Epithelial cell of esophagus (primary cell): ENCODE measurements around the gene DLGAP1.

Source experiments
- DNase-seq: peaks from one replicate; pipeline ENCODE4 v3.0.0; 2010; ENCODE audit warnings: low read depth
- H3K4me3 ChIP-seq: 2 replicates; pipeline ENCODE4 v1.5.1; 2011; ENCODE audit warnings: mild to moderate bottlenecking, low read length, control low read depth
- TF ChIP-seq, protein P1 (sequence below): IDR thresholded peaks from 2 replicates; pipeline ENCODE4 v1.5.1; 2011; ENCODE audit warnings: low read depth, mild to moderate bottlenecking, low read length, control low read depth, inconsistent platforms; ENCODE audit not compliant: insufficient read depth; ENCODE audit errors: missing control alignments

DLGAP1 gene

DNA sequence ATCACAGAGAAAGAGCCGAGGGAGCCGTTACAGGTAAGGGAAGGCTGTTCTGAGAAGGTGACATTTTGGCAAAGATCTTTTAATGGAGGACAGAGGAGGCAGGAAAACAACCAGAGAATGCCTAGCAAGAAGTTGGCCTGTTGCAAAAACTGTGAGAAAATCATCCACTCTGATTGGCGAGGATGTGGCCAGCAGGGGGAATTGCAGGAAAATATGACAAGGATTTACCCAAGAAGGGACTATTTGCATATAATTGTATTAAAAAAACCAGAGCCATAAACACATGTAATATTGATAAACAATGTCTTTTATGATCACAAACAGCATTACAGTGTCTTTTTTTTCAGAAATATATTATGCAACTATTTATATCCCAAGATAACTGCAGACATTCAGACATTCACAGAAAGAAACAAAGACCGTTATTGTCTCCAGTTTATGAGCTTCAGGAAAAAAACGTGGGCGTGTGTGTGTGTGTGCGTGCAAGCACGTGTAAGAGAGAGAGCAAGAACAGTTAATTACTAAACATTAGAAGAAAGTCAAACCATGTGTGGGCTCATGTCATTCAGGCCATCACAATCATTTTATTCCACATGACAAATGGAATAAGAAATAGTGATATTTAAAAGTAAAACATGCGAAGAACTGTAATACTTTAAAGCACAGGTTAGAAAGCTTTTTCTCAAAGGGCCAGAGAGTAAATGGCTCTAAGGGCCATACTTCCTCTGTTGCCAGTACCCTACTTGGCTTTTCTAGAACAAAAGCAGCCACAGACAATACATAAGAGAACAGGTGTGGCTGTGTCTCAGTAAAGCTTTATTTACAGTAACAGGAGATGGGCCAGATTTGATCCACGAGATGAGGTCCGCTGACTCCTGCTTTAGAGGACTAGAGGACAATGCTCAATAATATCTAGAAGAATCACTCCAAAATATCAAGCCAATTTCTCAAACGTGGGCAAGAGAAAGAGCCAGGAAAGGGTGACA lies 324.1 kb downstream of the DLGAP1 start:
- TF ChIP-seq, protein P1, sequence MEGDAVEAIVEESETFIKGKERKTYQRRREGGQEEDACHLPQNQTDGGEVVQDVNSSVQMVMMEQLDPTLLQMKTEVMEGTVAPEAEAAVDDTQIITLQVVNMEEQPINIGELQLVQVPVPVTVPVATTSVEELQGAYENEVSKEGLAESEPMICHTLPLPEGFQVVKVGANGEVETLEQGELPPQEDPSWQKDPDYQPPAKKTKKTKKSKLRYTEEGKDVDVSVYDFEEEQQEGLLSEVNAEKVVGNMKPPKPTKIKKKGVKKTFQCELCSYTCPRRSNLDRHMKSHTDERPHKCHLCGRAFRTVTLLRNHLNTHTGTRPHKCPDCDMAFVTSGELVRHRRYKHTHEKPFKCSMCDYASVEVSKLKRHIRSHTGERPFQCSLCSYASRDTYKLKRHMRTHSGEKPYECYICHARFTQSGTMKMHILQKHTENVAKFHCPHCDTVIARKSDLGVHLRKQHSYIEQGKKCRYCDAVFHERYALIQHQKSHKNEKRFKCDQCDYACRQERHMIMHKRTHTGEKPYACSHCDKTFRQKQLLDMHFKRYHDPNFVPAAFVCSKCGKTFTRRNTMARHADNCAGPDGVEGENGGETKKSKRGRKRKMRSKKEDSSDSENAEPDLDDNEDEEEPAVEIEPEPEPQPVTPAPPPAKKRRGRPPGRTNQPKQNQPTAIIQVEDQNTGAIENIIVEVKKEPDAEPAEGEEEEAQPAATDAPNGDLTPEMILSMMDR = no peak
- H3K4me3 ChIP-seq = no peak overlapping the region
- no peak for DNase-seq

DNA sequence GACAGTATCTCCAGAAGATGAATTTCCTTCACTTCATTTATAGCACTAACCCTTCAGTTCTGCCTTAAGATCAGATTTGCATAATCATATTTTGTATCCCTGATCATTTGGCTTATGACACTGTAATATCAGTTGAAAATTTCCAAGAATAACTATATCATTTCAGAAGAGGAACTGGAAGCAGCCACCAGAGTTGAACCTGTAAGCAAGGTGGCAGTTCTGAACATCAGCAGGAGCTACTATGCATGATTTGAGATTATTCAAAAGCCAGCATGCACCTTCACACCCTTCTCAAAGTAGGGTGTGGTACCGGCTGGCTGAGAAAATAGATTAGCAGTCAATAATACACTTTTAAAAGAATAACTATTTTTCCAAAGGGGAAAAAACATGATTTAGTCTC lies 328.2 kb downstream of the DLGAP1 start:
- DNase-seq = no peak
- TF ChIP-seq, protein P1 = no peak

DNA sequence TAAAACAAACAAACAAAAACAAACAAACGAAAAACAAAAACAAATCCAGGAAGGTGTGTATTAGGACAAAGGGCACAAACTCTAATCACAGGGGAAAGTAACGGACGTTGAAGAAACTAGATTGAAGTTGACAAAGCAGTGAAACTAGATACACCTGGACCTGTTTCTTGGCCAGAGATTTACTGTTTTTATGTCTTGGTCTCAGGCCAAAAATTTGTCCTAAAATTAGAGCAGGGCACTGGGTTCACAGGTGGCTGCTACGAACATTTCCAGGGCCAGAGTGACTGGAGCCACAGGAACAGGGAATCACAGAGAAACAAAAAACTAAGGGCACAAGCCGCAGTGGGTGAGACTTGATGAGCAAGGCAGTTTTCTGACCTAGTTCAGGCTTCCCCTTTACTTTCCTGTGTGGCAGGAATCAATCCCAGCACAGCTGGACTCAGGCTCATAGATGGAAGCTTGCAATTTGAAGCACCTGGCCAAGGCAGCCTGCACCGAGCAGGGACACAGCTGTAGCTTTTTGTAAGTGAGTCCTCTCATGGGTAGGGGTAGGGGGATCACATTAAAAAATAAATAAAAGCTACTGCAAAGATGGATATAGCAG lies 329.4 kb downstream of the DLGAP1 start:
- H3K4me3 ChIP-seq = no peak overlapping the region
- TF ChIP-seq, protein P1 = no peak
- DNase-seq = no peak

More for the DNA sequence above, 328.2 kb downstream of the DLGAP1 start:
- no peak overlapping the region for H3K4me3 ChIP-seq

DNA sequence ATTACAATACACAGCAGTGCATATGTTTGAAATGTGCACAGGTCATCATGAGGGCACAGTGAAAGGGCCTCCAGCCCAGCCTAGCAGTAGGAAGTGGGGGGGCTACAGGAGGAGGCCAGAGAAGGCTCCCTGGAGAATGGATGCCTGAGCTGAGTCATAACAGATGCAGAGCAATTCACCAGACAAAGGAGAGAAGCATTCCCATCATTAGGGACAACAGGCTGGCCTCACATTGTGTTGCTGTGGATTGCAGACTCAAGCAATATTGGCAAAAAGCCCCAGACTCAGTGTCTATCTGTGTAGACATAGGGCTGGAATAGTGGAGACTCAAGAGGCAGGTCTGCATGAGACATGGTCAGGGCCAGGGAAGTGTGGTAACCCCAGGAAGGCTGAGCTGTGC lies 329.9 kb downstream of the DLGAP1 start:
- TF ChIP-seq, protein P1 = no peak
- DNase-seq = no peak
- no peak overlapping the region for H3K4me3 ChIP-seq

DNA sequence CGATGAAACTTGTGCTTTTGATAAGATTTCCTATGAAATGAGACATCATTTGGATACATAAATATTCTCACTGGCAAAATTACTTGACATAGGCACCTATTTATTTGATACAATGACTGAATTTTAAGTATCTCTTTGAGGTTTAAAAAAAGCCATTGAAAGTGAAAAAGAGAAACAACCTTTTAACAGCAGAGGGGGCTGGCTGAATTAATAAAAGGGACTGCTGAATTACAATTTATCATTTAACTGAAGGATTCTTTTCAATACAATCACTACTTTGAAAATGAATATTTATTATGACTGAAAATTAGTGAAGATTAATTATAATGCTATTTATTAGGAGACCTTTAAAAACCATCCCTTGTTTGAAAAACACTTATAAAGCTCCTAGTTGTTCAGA lies 335.3 kb downstream of the DLGAP1 start:
- no peak overlapping the region for H3K4me3 ChIP-seq
- DNase-seq = no peak
- TF ChIP-seq, protein P1 = no peak

DNA sequence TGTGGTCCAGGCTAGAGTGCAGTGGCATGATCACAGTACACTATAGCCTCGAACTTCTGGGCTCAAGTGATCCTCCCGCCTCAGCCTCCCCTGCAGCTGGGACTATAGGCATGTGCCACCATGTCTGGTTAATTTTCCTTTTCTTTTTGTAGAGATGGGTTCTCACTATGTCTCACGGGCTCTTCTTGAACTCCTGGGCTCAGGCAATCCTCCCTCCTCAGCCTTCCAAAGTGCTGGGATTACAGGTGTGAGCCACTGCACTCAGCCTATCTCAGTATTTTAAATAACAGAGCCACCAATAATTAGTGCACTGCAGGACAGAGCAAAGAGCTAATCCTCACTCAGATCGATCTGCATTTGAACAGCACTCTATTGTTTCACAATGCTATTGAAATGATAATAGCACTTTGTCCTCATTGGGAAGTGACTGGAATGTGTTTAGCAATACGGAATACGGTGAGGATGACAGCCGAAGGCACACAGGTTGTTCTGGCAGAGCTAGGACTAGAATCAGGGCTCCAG lies 335.9 kb downstream of the DLGAP1 start:
- TF ChIP-seq, protein P1 = no peak
- H3K4me3 ChIP-seq = no peak overlapping the region
- DNase-seq = no peak
